ENCODE data around the gene RNF157. TPM values are rescaled to one million over a fixed set of nuclear protein-coding genes. Genes with fewer than 3 reads are reported as not detected.

The RNF157 gene
- total and polyA plus RNA-seq, 2 of the 13 experiments (the other 11 are each of a cell fraction or from before 2014, with no cell fraction given), result 0.44 to 1.5 TPM

- TF ChIP-seq, protein P1, sequence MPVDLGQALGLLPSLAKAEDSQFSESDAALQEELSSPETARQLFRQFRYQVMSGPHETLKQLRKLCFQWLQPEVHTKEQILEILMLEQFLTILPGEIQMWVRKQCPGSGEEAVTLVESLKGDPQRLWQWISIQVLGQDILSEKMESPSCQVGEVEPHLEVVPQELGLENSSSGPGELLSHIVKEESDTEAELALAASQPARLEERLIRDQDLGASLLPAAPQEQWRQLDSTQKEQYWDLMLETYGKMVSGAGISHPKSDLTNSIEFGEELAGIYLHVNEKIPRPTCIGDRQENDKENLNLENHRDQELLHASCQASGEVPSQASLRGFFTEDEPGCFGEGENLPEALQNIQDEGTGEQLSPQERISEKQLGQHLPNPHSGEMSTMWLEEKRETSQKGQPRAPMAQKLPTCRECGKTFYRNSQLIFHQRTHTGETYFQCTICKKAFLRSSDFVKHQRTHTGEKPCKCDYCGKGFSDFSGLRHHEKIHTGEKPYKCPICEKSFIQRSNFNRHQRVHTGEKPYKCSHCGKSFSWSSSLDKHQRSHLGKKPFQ (CRISPR knock-in tag; IDR thresholded peaks at IDR 0.05; ENCODE audit: insufficient replicate concordance), result no peak
- TF ChIP-seq ZNF20 (CRISPR knock-in tag; IDR thresholded peaks at IDR 0.05) (no peak), ZNF598 (CRISPR knock-in tag; IDR thresholded peaks at IDR 0.05; ENCODE audit: borderline replicate concordance) (no peak), SIN3A (IDR thresholded peaks at IDR 0.05; ENCODE audit: borderline replicate concordance, low read depth, low read length) (no peak), ZNF430 (CRISPR knock-in tag; IDR thresholded peaks at IDR 0.05) (0 out of 2 replicates have a peak, but pooled peaks have one; percentile 11), TCF7L2 (IDR thresholded peaks at IDR 0.05; ENCODE audit: low read depth, low read length) (no peak), ISL2 (CRISPR knock-in tag; IDR thresholded peaks at IDR 0.05) (no peak), FOSL2 (CRISPR knock-in tag; IDR thresholded peaks at IDR 0.05) (no peak), ZFP1 (CRISPR knock-in tag; IDR thresholded peaks at IDR 0.05) (no peak), ARNTL (CRISPR knock-in tag; IDR thresholded peaks at IDR 0.05) (no peak), ZNF747 (CRISPR knock-in tag; IDR thresholded peaks at IDR 0.05; ENCODE audit: borderline replicate concordance) (0 out of 2 replicates have a peak, but pooled peaks have one; percentile 12), ATF3 (CRISPR knock-in tag; IDR thresholded peaks at IDR 0.05) (no peak), ZNF33A (CRISPR knock-in tag; IDR thresholded peaks at IDR 0.05; ENCODE audit: borderline replicate concordance) (no peak), CEBPG (CRISPR knock-in tag; IDR thresholded peaks at IDR 0.05) (no peak), GABPB1 (CRISPR knock-in tag; IDR thresholded peaks at IDR 0.05) (0 out of 2 replicates have a peak, but pooled peaks have one; percentile 5), ATAD3A (CRISPR knock-in tag; IDR thresholded peaks at IDR 0.05) (no peak), RFX5 (IDR thresholded peaks at IDR 0.05; ENCODE audit: low read depth, low read length) (no peak), GMEB1 (CRISPR knock-in tag; IDR thresholded peaks at IDR 0.05; ENCODE audit: borderline replicate concordance) (no peak), SP5 (CRISPR knock-in tag; IDR thresholded peaks at IDR 0.05; ENCODE audit: borderline replicate concordance, low read depth) (no peak)
- TF ChIP-seq, protein P2, sequence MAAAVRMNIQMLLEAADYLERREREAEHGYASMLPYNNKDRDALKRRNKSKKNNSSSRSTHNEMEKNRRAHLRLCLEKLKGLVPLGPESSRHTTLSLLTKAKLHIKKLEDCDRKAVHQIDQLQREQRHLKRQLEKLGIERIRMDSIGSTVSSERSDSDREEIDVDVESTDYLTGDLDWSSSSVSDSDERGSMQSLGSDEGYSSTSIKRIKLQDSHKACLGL (CRISPR knock-in tag; IDR thresholded peaks at IDR 0.05), result 0 out of 2 replicates have a peak, but pooled peaks have one; percentile 21
These were observed 39.5 kb upstream of the RNF157 start (continued) for GRCh38 chr17:76279742-76280287.
